COLO668 (cell line): ENCODE results near the gene CKMT2.

Experiments
- DNase-seq: peaks from one replicate; lab custom pipeline; 2025; ENCODE audit not compliant: unreplicated experiment; lab: John Stamatoyannopoulos, UW

CKMT2 gene

DNA sequence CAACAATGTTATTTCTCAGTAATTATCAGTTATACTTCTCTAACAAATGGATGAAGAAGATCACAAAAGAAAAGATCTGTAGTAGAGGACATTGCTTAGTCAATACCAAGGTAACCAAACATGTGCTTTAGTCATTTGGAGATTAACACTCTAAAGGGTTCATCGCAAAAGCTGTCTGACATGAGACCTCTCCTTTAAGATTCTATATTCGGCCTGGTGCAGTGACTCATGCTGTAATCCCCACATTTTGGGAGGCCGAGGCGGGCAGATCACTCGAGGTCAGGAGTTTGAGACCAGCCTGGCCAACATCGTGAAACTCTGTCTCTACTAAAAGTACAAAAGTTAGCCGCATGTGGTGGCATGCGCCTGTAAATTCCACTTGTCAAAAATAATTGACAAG lies 18.3 kb upstream of the CKMT2 start:
- DNase-seq, result no peak

GRCh38 chr5:81216152-81216551 lies 17.0 kb upstream of the CKMT2 start:
- no peak for DNase-seq

- DNase-seq, result no peak
Measured at GRCh38 chr5:81219389-81219788, 13.7 kb upstream of the CKMT2 start.

DNA sequence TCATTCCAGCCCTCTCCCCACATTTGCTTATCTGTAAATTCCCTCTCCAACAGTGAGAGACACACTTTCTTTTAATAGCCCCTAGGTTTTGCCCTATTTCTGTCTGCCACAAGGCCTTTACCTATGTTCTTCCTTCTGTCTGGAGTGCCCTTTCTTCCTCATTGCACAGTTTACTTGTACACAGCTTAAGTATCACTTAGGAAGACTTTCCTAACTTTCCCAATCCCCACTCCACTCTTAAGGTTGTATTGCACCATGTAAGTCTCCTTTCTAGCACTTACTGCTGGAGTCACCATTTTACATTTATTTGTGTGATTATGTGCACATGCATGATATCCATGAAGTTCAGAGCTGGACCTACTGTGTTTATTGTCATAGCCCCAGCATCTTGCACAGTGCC lies 10.8 kb upstream of the CKMT2 start:
- DNase-seq, result no peak

- no peak for DNase-seq
Measured at GRCh38 chr5:81225463-81225862, 7.7 kb upstream of the CKMT2 start.

GRCh38 chr5:81226286-81226685 lies 6.8 kb upstream of the CKMT2 start:
- no peak for DNase-seq

GRCh38 chr5:81226949-81227348 lies 6.2 kb upstream of the CKMT2 start:
- DNase-seq, result no peak

DNA sequence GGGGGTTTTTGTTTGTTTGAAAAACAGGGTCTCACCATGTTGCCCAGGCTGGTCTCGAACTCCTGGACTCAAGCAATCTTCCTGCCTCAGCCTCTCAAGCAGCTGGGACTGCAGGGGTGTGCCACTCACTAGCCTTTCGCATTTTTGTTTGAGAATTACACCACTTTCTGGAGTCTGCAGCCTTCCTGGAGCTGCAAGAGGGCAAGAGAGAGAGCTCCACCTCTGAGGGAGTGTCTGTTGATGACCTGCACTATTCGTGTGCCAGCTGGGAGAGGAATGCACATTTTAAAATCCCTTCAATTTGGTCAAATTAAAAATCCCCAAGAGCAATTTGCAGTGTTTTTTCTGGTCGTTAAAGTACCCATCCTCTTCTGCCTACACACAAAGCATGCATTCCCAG lies 5.0 kb upstream of the CKMT2 start:
- DNase-seq, result no peak

DNA sequence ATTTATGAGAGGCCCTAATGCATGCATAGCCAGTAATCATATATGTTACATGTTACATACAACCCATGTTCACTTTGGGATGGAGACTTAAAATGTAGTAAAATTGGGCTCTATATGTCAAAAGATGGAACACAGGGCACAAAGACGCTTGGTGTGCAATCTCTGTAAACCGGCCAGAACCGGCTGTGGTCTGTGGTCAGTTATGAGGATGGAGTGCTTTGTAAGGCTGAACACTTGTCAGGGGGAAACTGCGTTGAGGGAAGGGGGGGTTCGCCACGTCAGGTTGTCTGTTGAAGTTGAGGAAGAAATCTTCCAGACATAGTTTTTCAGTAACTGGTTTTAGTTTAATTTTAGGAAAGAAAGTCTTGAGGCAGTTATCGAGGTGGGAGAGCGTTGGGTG lies 2.7 kb upstream of the CKMT2 start:
- DNase-seq, result no peak

- no peak for DNase-seq
Measured at GRCh38 chr5:81232464-81233079, 550 bp upstream of the CKMT2 start.

GRCh38 chr5:81234299-81234698 lies 1.2 kb downstream of the CKMT2 start:
- DNase-seq, result no peak

DNA sequence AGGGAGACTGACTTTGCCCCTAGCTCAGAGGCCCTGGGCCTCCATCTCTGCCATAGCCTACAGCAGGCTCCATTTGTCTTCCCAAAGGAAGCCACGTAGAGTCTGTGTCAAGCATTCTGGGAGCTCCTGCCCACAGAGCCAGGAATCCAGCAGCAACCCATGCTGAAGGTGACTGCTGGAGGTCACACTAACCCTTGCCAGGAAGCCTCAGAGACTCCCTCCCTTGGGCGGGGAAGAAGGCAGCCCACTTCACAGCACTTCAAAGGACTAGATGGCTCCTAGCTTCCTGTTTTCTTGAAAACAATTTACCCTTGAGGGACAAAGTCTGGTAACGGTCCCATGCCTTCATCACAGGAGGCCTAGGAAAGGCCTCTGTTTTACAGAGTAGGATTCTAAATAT lies 1.7 kb downstream of the CKMT2 start:
- no peak for DNase-seq

- no peak for DNase-seq
Measured at GRCh38 chr5:81235287-81236072, 2.4 kb downstream of the CKMT2 start.

- no peak for DNase-seq
Measured at GRCh38 chr5:81238460-81238859, 5.3 kb downstream of the CKMT2 start.

- DNase-seq, result no peak
Measured at GRCh38 chr5:81239613-81240012, 6.5 kb downstream of the CKMT2 start.

DNA sequence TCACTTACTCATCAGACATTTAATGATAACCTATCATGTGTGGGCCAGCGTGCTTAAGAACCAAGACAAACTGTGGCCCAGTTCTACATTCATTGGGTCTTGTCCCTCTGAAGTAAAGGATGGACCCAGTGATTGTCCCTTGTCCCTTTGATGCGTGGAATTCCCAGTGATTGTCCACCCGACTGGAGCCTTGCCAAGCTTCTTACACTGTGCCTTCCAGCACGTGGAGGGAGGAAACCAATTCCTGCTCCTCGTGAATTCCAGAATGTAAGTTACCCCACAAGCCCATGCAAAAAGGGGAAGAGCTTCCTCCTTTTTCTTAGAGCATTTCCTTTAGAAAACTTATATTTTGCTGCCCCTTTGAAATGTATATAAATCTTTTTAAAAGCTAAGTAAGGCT lies 7.9 kb downstream of the CKMT2 start:
- DNase-seq, result no peak

DNA sequence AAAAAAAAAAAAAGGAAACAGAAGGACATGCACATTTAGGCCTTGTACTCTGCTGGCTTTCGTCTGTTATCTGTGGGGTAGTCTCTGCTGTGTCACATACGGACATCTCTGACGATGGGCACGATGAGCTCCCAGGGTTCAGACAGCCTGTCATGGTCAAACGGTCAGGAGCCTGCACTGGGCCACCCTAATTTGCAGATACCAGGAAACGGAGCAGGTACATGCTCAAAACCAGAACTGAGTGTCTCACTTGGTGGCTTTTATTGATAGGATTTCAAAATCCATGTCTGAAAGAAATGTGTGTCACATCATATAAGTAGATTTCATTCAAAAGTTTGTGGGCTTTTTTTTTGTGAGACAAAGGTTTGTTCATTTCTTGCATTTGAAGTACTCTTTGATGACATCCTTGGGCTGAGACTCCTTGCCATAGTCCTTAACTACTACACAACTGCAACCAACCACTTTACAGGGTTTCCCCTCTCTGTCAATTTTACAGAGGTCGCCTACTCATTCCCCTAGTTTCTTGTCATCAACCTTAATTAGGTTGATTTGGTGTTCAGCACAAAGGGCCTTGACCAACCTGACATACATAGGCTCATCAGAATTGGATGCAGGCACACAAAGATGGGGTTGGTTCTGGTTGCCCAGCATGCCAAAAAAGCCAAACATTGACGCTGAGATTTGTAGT lies 9.0 kb downstream of the CKMT2 start:
- DNase-seq, result no peak

DNA sequence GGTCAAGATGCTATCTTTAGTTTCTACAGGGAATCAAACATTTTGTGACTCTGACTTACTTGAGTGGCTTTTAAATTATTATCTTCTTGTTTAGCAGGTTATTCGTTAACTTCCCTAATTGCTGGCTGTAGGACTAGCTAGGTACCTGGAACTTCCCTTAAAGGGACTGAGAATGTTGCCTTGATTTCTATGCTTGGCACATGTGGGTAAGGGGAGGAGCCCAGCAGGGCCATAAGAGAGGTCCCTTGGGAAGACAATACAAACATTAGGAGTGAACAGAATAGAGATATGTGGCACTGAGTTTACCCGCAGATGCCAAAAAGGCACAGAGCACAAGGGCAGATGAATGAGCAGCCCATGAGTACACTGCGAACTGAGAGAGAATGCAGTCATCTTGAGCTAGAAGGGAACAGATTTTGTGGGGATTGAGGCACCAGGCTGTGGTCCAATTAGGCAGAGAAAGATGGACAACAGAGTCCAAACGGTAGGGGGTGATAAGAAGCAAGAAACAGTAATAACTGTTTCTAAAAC lies 9.8 kb downstream of the CKMT2 start:
- no peak for DNase-seq

DNA sequence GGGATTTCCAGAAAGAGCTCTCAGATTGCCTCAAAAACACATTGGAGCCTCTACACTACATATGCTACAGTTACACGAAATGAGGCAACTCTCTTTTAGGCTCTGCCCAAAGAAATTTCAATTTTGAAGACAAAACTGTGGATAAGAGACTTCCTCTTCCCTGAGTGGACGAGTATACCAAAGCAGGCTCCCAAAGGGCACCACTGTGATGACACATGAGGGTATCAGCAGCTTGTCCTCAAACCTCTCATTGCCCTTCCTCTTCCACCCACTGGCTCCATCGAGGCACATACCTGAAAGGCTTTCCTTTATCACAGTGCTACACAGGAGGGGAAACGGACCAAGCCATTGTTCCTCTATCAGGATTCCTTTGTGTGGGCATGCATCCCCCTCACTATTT lies 11.3 kb downstream of the CKMT2 start:
- DNase-seq, result no peak

DNA sequence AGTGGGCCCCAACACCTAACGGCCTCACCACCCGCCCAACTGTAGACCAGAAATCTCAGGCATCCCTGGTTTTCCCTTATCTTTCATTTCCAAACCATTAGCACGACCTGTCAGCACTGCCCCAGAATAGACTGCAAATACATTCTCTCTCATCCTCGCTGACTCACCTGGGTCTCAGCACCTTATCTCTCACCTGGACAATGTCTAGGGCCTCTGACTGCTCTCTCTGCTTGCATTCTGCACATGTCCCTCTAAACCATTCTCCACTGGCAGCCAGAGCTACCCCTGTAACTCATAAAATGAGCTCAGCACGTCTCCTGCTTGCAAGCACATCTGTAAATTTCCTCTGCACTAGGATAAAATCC lies 12.7 kb downstream of the CKMT2 start:
- DNase-seq, result no peak

GRCh38 chr5:81246697-81247096 lies 13.6 kb downstream of the CKMT2 start:
- no peak for DNase-seq

DNA sequence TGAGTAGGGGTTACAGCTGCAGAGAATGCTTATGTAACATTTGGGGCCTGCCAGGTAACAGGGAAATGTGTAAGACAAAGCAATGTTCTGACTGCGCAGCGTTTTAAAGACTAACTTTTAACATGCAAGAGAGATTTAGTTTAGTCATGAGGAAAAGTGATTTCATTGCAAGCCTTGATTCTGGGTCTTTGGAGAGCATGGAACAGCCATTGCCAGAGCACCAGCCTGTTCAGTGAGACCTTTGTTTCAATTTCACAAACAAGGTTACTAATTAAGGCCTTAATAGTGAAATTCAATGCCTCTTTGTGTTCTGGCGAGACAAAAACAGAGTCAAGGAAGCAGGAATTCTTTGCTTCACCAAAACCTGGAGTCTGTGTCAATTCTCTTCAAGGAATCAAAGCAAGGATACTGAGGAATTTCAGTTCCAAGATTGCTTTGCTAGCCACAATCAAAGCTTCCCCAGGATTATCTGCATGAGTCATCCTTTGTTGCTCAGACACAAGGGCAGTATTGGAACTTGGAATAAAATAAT lies 14.4 kb downstream of the CKMT2 start:
- no peak for DNase-seq
